ENCODE data around the gene RANBP9.

- TF ChIP-seq CTCF (conservative IDR thresholded peaks at IDR 0.05) (no peak), ZFX (IDR thresholded peaks at IDR 0.05) (no peak)
Observed at GRCh38 chr6:13605634-13606033, 106.0 kb downstream of the RANBP9 start.

Data from C4-2B (cell line).